Left colon (tissue), 2 donors: ENCODE results near the gene NCBP3. TPM values are rescaled to one million over a fixed set of nuclear protein-coding genes. Genes with fewer than 3 reads are reported as not detected.
A peak's percentile ranks its signal among the peaks of the same experiment; 100 is the strongest.
"Not testable (repeated sequence)": the region's sequence is repeated elsewhere in the genome, so short reads cannot be mapped to it uniquely, and the experiment has no call there.

Experiments used
- ATAC-seq: fragments of 200-7000 bp; cut with Tn5 transposase; one replicate; pipeline ENCODE4 v1.9.1; 2020; ENCODE audit warnings: mild to moderate bottlenecking, moderate library complexity
- DNase-seq, 2 donors: peaks; one replicate each; pipeline ENCODE4 v3.0.0-alpha.2; 2020
- intact Hi-C, 2 donors: fragments of 100-400 bp; cut with DNase I in 1 of 2; cut with micrococcal nuclease in 1 of 2; formaldehyde crosslinking; loops; one replicate each; pipeline versions ENCODE4 v1.11.2 to v1.14.0; 2022; cut with DNase I, micrococcal nuclease
- total RNA-seq, 2 donors: library from RNA; stranded (reverse); fragmentation: NEBNext Ultra II Directional; extraction: Animal tissue kit (Norgen Biotek cat#: 25700); gene quantifications; one replicate each; pipeline ENCODE4 v1.2.1, GENCODE V29; 2021
- donor health status: DM: no; HTN: no; CAD: no.
- donor health status: DM: yes; HTN: yes; CAD: no.

NCBP3 gene
- total RNA-seq, 2 donors from 2014 or later = 35.9 to 42.5 TPM

DNA sequence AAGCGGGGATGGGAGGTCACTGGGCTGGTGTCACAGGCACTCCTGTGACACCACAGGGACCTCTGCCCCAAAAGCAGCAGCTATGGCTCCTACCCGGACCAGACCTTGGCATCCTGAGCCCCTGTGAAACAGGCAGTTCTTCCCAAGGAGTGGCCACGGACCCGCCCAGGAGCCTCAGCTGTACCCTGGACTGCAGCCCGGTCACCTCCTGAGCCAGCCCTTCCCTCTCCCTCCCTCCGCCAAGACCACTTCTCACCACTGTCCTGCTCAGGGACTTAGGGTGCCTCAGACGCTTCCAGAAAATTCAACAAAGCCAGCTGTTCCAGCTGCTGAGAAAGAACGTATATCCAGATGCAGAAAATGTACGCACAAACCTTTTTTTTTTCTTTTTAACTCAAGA, 13.9 kb upstream of the NCBP3 start:
- ATAC-seq (peak; percentile 82), DNase-seq (peak in 1 of 2 donors; percentile 43)
- intact Hi-C loops = loop anchor here in 1 of 2 donors (10.0 kb wide), 1 partner anchor 145 kb away; no protein-coding TSS in a partner anchor

DNA sequence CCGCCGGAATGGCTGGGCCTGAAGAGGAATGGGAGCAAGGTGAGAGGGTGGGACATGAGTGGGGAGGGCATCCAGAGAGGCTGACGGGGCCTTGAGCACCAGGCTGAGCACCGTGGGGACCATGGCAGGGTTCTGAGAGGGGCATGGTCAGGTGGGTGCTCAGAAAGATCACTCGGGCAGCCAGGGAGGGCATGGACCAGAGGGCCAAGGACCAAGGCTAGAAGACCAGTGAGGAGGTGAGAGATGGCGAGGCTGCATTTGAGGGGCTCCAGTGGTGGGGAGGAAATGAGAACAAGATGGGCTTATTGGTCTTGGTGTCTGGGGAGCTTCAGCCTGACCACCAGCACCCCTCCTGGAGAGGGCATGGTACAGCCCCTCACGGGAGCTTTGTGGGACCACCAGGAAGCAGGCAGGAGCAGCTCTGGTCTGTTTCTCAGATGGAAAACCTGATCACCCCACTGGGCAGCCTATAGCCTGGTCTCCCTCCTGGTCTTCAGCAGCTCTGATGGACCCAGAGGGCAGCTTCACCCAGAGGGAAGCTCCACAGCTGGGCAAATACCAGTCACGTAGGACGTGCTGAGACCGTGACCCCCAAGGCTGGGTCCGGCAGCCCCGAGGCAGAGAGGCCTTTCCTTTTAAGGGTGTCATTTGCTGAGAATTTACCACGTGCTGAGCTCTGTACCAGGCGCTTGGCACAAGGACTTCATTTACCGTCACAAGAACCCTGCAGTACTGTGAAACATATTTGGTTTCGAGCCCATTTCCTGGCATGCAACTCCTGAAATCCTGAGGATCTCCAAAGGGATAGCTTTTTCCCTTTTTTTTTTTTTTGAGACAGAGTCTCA, 11.4 kb upstream of the NCBP3 start:
- DNase-seq (no peak), ATAC-seq (no peak)
- intact Hi-C loops = no loop called here

DNA sequence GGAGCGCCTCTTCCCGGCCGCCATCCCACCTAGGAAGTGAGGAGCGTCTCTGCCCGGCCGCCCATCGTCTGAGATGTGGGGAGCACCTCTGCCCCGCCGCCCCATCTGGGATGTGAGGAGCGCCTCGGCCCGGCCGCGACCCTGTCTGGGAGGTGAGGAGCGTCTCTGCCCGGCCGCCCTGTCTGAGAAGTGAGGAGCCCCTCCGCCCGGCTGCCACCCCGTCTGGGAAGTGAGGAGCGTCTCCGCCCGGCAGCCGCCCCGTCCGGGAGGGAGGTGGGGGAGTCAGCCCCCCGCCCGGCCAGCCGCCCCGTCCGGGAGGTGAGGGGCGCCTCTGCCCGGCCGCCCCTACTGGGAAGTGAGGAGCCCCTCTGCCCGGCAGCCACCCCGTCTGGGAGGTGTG, 8.2 kb upstream of the NCBP3 start:
- intact Hi-C loops, ATAC-seq, DNase-seq: not testable (repeated sequence)

DNA sequence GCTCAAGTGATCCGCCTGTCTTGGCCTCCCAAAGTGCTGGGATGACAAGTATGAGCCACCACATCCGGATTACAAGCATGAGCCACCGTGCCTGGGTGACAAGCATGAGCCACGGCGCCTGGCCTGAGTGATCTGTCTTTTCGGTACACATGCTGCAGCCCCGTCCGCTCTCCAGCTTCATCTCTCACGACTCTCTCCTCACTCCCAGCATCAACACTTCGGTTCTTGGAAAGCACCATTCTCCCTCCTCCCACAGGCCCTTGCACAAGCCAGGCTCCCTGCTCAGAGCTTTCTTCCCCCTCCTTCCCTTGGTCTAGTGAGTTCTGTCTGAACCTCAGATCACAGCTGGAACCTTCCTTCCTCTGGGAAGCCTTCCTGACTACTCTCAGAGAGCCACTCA, 6.5 kb upstream of the NCBP3 start:
- no peak for ATAC-seq
- intact Hi-C loops = no loop called here
- no peak for DNase-seq

DNA sequence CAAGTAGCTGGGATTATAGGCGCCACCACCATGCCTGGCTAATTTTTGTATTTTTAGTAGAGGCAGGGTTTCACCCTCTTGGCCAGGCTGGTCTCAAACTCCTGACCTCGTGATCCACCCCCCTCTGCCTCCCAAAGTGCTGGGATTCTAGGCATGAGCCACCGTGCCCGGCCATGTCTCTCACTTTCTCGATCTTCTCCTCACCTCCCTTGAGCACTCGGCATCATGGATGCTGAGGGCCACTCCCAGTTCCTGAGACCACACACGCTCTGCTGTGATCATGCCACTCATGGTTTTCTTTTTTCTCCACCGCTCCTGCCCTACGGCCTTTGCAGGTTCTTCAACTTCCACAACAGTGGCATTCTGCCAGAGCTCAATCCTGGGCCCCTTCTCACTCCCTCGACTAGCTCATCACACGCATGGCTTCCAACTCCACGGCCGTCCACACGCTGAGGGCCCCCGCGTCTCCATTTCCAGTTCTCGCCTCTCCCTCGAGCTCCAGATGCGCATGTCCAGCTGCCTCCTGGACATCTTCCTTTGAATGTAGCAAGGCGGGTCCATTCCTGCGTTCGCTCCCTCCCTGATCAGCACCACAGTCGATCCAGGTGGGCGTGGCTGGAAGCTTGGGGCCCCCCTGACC, 5.5 kb upstream of the NCBP3 start:
- intact Hi-C loops = no loop called here
- DNase-seq (no peak), ATAC-seq (no peak)

GRCh38 chr17:3848229-3848835, 2.3 kb upstream of the NCBP3 start:
- no peak for ATAC-seq
- no peak for DNase-seq
- intact Hi-C loops = no loop called here

DNA sequence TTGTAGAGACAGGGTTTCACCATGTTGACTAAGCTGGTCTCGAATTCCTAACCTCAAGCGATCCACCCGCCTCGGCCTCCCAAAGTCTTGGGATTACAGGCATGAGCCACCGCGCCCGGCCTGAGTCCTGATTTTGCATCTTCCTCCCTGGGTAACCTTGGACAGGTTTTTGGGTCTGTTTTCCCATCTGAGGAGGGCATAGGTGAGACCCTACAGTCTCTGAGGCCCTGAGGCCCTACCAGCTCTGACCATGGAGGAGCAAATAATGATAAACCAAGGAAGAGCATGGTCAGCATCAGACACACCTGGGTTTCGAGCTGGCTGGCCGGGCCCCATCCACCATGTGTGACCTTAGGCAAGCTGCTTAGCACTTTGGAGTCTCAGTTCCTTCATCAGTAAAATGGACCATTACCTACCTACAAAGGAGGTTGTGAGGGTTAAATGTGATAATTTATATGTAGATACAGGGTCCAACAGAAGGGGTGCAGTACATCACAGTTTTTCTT, 1.2 kb upstream of the NCBP3 start:
- ATAC-seq = no peak
- intact Hi-C loops = no loop called here
- DNase-seq = no peak

DNA sequence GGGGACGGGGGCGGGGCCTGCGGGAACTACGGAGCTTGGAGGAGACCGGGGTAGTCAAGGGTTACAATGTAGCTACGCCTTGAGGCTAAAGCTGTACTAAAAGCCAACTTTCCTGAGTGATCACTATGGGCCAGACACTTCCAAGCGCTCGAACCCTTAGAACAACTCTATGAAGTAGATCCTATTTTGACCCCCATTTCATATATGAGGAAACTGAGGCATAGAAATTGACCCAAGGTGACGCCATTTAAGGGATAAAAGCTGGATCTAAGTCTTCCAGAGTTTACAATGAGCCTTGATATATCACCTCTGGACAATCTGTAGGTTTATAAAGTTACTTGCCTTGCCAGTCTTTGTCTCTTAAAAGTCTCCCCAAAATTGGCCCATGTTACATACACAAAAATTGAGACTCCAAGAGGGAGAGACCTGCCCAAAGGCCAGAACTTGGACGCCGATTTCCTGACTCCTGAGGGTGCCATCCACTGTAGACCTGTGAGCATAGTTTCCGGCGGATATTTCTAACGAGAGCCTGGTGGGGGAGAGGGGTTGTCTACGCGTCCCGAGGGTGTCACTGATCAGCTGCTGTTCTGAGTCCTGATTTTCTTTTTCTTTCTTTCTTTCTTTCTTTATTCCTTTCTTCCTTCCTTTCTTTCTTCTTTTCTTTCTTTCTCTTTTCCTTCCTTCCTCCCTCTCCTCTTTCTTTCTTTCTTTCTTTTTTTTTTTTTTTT, 555 bp upstream of the NCBP3 start:
- intact Hi-C loops = no loop called here
- no peak for DNase-seq
- no peak for ATAC-seq

- intact Hi-C loops = no loop called here
- peak; percentile 12 for ATAC-seq
- no peak for DNase-seq
Observed at GRCh38 chr17:3845291-3845620, 790 bp downstream of the NCBP3 start.

DNA sequence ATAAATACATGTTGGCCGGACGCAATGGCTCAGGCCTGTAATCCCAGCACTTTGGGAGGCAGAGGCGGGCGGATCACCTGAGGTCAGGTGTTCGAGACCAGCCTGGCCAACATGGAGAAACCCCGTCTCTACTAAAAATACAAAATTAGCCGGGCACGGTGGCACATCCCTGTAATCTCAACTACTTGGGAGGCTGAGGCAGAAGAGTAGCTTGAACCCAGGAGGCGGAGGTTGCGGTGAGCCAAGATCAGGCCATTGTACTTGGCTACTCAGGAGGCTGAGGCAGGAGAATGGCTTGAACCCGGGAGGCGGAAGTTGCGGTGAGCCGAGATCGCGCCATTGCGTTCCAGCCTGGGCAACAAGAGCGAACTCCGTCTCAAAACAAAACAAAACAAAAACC, 1.5 kb downstream of the NCBP3 start:
- DNase-seq, ATAC-seq, intact Hi-C loops: not testable (repeated sequence)

GRCh38 chr17:3843935-3844516, 2.0 kb downstream of the NCBP3 start:
- ATAC-seq = peak; percentile 44
- intact Hi-C loops = no loop called here
- DNase-seq = peak in 1 of 2 donors; percentile 58

DNA sequence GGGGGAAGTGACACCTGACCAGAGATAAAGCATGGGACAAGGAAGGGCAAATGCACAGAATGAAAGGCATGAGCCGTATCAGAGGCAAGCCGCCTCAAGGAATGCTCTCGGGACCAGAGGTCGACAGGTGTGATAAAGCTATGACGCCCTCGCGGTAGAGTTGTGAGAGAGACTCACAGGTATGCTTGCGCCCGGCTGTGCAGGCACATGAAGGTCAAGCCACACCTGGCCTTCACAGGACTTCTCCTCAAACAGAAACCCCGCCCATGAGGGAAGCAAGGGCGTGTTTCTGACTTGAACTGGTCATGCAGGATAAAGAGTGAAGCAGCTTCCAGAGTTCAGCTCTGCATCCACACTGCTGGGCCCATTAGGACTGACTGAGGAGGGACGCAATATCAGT, 7.8 kb downstream of the NCBP3 start:
- intact Hi-C loops = no loop called here
- DNase-seq = peak; percentile 86 to 95
- peak; percentile 96 for ATAC-seq

DNA sequence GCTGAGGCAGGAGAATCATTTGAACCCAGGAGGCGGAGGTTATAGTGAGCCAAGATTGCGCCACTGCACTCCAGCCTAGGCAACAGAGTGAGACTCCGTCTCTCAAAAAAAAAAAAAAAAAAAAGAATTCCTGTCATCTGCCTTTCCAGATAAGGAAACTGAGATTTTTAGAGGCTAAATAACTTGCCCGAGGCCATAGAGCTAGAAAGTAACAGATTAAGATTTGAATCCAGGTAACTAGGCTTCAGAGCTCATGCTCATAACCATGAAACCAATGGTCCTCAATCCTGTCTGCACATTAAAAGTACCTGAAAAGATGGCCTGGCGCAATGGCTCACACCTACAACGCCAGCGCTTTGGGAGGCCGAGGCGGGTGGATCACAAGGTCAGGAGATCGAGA, 9.5 kb downstream of the NCBP3 start:
- ATAC-seq (no peak), DNase-seq (no peak)
- intact Hi-C loops = no loop called here

GRCh38 chr17:3835410-3836229, 10.4 kb downstream of the NCBP3 start:
- ATAC-seq (no peak), DNase-seq (no peak)
- intact Hi-C loops = no loop called here

GRCh38 chr17:3834811-3835210, 11.2 kb downstream of the NCBP3 start:
- DNase-seq (no peak), ATAC-seq (no peak)
- intact Hi-C loops = no loop called here

GRCh38 chr17:3828852-3829232, 17.2 kb downstream of the NCBP3 start:
- ATAC-seq = no peak
- no peak for DNase-seq
- intact Hi-C loops = no loop called here

GRCh38 chr17:3828151-3828851, 17.7 kb downstream of the NCBP3 start:
- peak in 1 of 2 donors; percentile 53 for DNase-seq
- peak; percentile 13 for ATAC-seq
- intact Hi-C loops = no loop called here
